ENCODE data around the gene FAM118B.

FAM118B gene

DNA sequence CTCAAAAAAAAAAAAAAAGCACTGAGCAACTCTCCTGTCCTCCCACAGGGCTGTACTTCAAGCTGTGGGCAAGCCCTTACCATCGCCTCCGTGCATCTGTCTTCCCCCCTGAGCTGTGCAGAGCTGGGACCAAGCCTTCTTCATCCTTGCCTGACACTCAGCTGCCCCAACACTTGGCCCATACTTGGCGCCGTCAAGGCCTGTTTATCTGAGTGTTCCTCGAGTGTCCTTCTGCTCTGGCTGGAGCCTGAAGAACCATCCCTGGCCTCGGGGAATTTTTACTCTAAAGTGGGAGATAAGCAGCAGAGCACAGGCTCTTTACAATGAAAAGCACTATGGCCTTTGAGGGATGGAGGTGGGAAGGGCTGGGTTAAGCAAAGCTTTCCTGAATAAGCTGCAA lies 69.7 kb downstream of the FAM118B start:
- Mint-ChIP-seq H3K36me3 (ENCODE audit: low read depth) (peaks cover 11% of the 10 kb centered on the region), H3K27ac (no peak overlapping the region), H3K4me1 (peaks cover 39% of the 10 kb centered on the region), H3K4me3 (peak overlapping the region; percentile 90), H3K9me3 (no peaks in the 10 kb centered on the region), H3K27me3 (ENCODE audit: low read depth, poor library complexity) (peaks cover 4% of the 10 kb centered on the region)
- TF ChIP-seq CTCF (IDR thresholded peaks at IDR 0.05) = no peak
- DNase-seq = no peak

GRCh38 chr11:126281666-126282175 lies 70.1 kb downstream of the FAM118B start:
- no peak for TF ChIP-seq CTCF (IDR thresholded peaks at IDR 0.05)
- Mint-ChIP-seq H3K27ac (no peak overlapping the region), H3K27me3 (ENCODE audit: low read depth, poor library complexity) (peaks cover 5% of the 10 kb centered on the region), H3K4me3 (peak overlapping the region; percentile 90), H3K36me3 (ENCODE audit: low read depth) (peaks cover 12% of the 10 kb centered on the region), H3K9me3 (no peaks in the 10 kb centered on the region), H3K4me1 (peaks cover 39% of the 10 kb centered on the region)
- no peak for DNase-seq

- Mint-ChIP-seq H3K36me3 (ENCODE audit: low read depth) (peaks cover 15% of the 10 kb centered on the region), H3K4me3 (peak overlapping the region; percentile 90), H3K9me3 (no peaks in the 10 kb centered on the region), H3K27ac (no peak overlapping the region), H3K4me1 (peaks cover 39% of the 10 kb centered on the region), H3K27me3 (ENCODE audit: low read depth, poor library complexity) (peaks cover 7% of the 10 kb centered on the region)
- DNase-seq = peak; percentile 49
- TF ChIP-seq CTCF (IDR thresholded peaks at IDR 0.05) = no peak
Measured at GRCh38 chr11:126282361-126282735, 70.8 kb downstream of the FAM118B start.

DNA sequence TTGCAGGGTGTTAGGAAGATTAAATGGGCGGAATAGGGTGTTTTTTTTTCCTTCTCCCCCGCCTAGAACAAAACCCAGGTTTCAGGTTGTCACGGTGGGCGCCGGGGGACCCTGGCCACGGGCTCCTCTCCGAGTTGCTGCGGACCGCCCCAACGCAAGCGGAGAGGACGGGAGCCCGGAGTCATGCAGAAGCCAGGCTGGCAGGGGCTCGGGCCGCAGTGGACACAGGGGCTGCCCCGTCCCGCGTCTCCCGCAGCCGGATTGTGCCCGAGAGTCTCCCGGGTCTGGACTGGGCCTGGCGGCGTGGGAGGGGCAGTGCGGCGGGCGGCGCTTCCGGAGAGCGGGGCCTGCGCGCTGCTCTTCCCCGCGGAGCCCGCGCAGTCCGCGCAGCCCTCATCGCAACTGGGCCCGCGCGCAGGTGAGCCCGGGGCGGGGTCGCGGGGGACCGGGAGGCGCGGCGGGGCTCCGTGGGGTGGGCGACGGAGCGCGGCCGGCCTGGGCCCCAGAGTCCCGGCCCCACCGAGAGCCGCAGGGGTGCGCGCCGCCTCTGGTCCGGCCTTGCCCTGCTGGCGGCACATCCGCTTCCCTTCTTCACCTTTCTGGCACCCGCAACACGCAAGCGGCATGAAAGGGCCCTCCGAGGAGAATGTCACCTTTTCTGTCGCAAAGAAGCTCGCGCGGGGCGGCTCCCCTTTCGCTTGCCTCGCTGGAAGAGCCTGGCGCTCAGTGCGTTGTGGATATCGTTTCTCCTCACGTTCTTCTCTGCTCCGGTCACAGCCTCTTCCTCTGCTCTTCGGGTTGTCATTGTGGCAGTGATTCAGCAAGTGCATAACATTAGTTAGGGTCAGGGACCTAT lies 71.4 kb downstream of the FAM118B start, which contains the start of gene TIRAP:
Gene TIRAP, plus strand, starts transcription at position 358 of the 856 bp plus-strand sequence. CDS start 7,802 bp downstream, outside the sequence.
- peak within 1 kb of the TSS; percentile 94 for H3K4me3 Mint-ChIP-seq
- H3K4me1 Mint-ChIP-seq = peaks cover 39% of the 10 kb centered on the region
- H3K9me3 Mint-ChIP-seq = no peaks in the 10 kb centered on the region
- H3K27ac Mint-ChIP-seq = no peak within 1 kb of the TSS
- peaks cover 7% of the 10 kb centered on the region for H3K27me3 Mint-ChIP-seq (ENCODE audit: low read depth, poor library complexity)
- H3K36me3 Mint-ChIP-seq (ENCODE audit: low read depth) = peaks cover 10% of the 10 kb centered on the region
- TF ChIP-seq CTCF (IDR thresholded peaks at IDR 0.05) = no peak
- DNase-seq = peak; percentile 73

GRCh38 chr11:126284829-126285228 lies 73.2 kb downstream of the FAM118B start:
- peaks cover 11% of the 10 kb centered on the region for H3K36me3 Mint-ChIP-seq (ENCODE audit: low read depth)
- H3K4me3 Mint-ChIP-seq = peak overlapping the region; percentile 6
- peaks cover 30% of the 10 kb centered on the region for H3K4me1 Mint-ChIP-seq
- peaks cover 7% of the 10 kb centered on the region for H3K27me3 Mint-ChIP-seq (ENCODE audit: low read depth, poor library complexity)
- H3K9me3 Mint-ChIP-seq = no peaks in the 10 kb centered on the region
- TF ChIP-seq CTCF (IDR thresholded peaks at IDR 0.05) = no peak
- H3K27ac Mint-ChIP-seq = no peak overlapping the region
- no peak for DNase-seq
